GM12872 (cell line): ENCODE measurements around the gene ZNF660.

Experiments used
- CTCF ChIP-seq: IDR thresholded peaks from 3 replicates; pipeline ENCODE4 v1.5.1; 2011; ENCODE audit warnings: low read depth, mild to moderate bottlenecking, low read length, moderate library complexity; ENCODE audit not compliant: insufficient read depth

The ZNF660 gene

GRCh38 chr3:44628716-44629115 is 44.0 kb downstream of the ZNF660 start:
- TF ChIP-seq CTCF = no peak

GRCh38 chr3:44632193-44632592 is 47.4 kb downstream of the ZNF660 start:
- no peak for TF ChIP-seq CTCF

GRCh38 chr3:44642337-44642736 is 57.6 kb downstream of the ZNF660 start:
- no peak for TF ChIP-seq CTCF

- TF ChIP-seq CTCF = no peak
These were observed 58.3 kb downstream of the ZNF660 start for GRCh38 chr3:44643024-44643423.

- no peak for TF ChIP-seq CTCF
These were observed 63.0 kb downstream of the ZNF660 start for GRCh38 chr3:44647771-44648170.

GRCh38 chr3:44648564-44649229 is 63.9 kb downstream of the ZNF660 start, which contains the start of gene ZNF35:
Gene ZNF35 (plus strand): TSS chr3:44648732. CDS start chr3:44651068, 2,336 bp downstream.
- no peak for TF ChIP-seq CTCF
